COR-L47 (cell line): ENCODE results near the gene SNRPA1.
"Not testable (repeated sequence)": the region's sequence is repeated elsewhere in the genome, so short reads cannot be mapped to it uniquely, and the experiment has no call there.

Source experiments
- DNase-seq: peaks from one replicate; lab custom pipeline; 2025; lab: John Stamatoyannopoulos, UW

SNRPA1 gene

GRCh38 chr15:101294731-101295606 lies at the start of gene SNRPA1:
TSS of gene SNRPA1 (minus strand) at chr15:101295248. CDS start at chr15:101295178, 70 bp downstream.
- DNase-seq = peak; percentile 94

DNA sequence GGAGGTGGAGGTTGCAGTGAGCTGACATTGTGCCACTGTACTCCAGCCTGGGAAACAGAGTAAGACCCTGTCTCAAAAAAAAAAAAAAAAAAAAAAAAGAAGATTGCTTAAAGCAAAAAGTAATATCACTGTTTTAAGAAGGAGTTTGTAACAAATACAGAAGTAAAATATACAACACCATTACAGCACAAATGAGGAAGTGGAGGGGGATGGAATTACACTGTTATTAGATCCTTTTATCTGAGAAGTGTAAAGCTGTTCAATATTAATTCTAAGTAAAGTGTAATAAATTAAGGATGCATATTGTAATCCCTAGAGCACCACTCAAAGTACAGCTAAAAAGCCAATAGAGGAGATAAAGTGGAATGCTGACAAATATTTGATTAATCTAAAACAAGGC lies 47.0 kb upstream of the SNRPA1 start:
- no peak for DNase-seq

DNA sequence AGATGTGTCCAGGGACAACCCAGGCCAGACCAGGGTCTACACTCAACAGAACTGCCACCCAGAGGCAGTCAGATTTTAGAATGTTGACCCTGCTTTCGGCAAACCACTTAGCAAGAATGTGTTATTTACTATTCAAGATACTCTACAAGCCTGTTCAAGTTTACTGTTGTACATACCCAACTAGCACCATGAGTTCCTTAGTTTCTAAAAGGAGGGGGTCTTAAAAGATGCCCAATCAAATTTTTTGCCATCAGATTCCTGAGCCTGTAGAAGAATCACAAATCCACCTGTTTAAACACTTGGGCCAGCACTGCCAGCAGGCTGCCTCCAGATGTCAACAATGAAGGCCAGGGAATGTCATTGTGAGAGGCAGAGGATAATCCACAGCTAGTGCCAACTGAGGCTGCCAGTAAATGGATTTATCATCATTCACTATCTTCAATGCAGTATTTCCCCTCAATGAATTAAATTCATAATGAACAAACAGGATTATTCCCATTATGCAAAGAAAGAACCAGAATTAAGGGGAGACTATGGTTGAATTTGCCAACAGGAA lies 43.5 kb upstream of the SNRPA1 start:
- no peak for DNase-seq

- no peak for DNase-seq
Measured at GRCh38 chr15:101337976-101338375, 42.9 kb upstream of the SNRPA1 start.

- not testable (repeated sequence) for DNase-seq
Measured at GRCh38 chr15:101333907-101334789, 39.1 kb upstream of the SNRPA1 start.

- no peak for DNase-seq
Measured at GRCh38 chr15:101332061-101332467, 37.0 kb upstream of the SNRPA1 start.

DNA sequence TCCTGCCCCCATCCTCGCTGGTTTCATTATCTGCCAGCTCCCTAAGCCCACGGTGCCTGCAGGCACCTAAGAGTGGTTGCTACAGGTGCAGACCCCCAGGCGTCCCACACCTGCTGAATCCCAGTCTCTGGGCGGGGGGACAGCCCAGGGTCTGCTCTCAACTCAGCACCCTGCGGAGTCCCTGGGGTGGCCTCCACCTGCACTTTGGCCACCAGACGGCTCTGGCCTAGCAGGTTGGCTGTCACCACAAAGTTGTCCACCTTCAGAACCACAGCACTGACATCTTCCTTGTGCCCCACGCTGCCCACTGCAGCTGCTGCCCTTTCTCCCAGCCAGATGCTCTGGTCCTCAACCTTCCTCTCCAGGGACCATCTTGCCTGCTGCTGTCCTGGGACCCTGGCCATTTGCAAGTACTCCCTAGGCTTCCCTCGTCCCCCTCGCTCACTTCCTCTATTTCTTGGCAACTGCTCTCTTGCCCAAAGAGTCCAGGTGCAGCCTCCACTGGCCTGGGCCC lies 34.9 kb upstream of the SNRPA1 start:
- no peak for DNase-seq

- DNase-seq = no peak
Measured at GRCh38 chr15:101329309-101329863, 34.3 kb upstream of the SNRPA1 start.

- DNase-seq = no peak
Measured at GRCh38 chr15:101328001-101328400, 33.0 kb upstream of the SNRPA1 start.

DNA sequence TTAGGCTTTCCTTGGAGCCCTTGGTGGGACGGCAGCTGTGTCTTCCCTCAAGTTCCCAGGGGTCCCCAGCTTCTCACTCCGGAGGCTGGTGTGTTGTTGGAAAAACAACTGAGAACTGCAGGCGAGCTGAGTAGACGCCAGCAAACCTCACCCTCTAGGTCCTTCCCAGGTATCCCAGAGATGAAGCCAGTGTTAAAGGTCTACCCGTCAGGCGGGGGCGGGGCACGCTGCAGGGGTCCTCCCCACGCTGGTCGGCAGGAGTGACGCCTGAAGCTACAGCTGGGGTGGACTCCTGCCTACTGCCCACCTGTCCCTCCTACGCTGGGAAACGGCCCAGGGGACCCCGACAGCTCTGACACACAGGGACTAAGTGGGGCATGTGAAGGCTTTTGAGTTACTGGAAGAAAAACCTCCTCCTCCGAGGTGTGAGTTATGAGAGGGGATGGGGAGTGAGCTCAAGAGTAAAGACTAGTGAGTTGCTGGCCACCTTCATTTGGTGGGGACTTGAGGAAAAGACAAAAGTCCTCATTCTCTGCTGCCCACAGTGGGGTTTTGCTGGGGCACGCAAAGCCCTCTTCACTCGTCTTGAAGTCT lies 32.2 kb upstream of the SNRPA1 start:
- DNase-seq = no peak

GRCh38 chr15:101326462-101327146 lies 31.6 kb upstream of the SNRPA1 start:
- no peak for DNase-seq

- no peak for DNase-seq
Measured at GRCh38 chr15:101326026-101326315, 30.9 kb upstream of the SNRPA1 start.

DNA sequence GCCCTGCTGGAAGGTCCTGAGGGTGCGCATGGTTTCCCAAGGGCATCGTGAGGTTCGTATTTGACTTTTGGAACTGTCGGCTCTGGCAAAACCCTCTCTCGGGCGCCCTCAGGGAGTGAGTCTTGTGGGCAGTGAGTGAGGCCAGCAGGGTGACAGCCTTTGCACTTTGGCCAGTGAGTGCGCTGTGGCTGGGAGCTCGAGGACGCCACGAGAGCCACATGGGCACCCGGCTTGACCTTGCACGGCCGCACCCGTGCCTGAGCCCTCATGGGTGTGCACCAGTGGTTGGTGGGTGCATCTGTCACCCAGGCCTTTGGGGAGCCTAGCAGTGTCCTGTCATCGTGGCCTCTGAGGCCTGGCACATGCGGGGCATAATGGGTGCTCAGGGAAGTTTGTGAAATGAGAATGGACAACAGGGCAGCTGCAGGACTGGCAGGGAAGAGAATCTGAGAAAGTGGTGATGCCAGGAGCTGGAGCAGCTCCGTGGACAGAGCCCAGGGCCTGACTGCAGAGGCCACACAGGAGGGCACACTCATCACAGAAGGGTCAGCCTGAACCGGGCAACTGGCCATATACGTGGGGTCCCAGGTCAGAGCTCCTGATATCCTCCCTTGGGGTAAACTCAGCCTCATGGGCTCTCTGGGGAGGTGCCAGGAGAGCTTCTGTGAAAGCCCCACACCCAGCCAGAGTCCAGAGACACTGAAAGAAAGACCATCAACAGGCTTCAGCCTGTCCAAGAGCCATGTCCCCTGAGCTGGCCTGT lies 30.4 kb upstream of the SNRPA1 start:
- no peak for DNase-seq

DNA sequence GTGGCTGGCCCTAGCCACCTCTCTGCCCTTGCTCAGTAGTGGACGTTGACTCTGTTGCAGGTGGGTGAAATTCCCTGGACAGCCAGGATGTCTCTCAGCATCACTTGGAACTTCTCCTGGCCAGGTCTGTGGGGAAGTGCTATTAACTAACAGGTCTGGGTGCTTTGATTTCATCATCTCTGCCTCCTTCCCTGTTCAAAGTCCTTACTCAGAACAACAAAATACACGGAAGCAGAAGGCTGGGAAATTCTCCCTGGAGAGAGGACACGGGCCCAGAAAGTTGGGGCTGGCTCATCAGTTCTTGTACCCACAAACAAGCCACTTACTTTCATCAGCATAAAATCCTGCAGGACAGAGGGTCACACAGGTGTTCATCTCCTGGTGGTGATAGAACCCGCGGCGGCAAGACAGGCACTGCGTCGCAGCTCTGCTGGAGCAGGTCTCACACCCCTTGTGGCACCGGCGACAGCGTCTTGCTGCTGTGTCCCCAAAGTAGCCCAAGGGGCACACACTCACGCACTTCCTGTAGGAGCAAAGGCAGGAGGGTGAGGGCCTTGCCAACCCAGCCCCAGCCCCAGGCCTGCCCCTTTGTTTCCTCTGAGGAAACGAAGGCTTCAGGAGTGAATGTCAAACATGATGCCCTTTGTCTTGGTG lies 29.6 kb upstream of the SNRPA1 start:
- DNase-seq = no peak

GRCh38 chr15:101323793-101324523 lies 28.9 kb upstream of the SNRPA1 start:
- no peak for DNase-seq

DNA sequence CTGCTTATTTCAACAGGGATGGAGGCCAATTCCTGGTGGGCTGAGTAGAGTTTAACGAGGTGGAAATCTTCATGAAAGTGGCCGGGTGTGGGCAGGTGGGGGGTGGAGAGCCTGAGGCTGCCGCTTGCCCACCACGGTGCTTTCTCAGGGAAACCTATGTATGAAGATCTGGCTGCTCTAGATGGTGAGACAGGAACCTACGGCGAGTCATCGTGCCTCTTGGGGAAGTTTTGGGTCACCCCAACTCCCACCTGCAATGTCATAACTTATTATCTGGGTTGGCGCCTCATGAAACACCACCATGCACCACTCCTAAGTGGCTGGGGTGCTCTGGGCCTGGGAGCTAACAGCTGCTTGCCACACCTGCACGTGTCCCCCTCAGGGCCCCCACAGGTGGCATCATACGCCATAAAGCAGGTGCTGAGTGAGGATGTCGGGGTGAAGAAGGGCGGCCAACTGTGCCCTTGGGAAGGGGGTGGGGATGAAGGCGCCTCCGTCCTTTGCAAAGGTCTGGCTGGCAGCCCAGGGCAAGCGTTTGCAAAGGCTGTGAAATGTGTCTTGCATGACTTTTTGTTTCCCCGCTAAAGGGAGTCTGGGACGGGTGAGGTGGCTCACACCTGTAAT lies 27.9 kb upstream of the SNRPA1 start:
- no peak for DNase-seq

- no peak for DNase-seq
Measured at GRCh38 chr15:101322016-101322695, 27.1 kb upstream of the SNRPA1 start.

- no peak for DNase-seq
Measured at GRCh38 chr15:101320501-101321052, 25.5 kb upstream of the SNRPA1 start.
